SHP77 (cell line): ENCODE measurements around the gene BPIFB1.

ENCODE experiments used
- DNase-seq, 2 experiments: peaks; one replicate each; lab custom pipeline; 2025; lab: John Stamatoyannopoulos, UW

BPIFB1 gene

DNA sequence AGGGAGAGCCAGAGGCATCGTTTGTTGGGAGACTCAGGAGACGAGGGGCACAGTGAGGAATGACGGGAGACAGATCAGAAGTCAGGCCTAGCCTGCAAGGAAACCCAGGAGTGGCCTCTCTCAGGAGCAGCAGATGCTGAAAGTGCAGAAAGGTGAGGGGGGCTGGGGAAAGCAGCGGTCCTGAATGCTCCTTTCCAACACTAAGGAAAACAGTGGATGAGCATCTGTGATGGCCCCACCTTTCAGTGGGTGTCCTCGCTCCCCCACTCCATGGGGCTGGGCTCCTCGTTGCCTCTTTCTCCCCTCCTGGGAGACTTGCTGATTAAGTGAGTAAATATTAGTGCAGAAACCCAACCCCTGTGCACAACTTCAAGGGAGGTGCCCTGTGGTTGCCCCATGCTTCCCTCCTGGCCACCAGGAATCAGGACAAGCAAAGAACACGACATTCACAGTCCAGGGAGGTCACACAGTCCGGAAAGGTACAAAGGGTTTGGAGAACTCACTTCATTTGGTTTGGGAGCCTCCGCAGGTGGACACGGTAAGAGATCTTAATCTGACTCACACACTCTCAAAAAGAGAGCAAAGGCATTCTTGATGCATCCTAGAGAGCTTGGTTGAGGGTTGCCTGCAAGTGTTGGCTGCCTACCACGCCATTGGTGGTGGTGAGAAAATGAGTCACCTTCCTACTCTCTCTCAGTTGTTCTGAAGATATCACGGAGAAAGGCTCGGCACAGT, 9.7 kb upstream of the BPIFB1 start:
- DNase-seq: no peak

DNA sequence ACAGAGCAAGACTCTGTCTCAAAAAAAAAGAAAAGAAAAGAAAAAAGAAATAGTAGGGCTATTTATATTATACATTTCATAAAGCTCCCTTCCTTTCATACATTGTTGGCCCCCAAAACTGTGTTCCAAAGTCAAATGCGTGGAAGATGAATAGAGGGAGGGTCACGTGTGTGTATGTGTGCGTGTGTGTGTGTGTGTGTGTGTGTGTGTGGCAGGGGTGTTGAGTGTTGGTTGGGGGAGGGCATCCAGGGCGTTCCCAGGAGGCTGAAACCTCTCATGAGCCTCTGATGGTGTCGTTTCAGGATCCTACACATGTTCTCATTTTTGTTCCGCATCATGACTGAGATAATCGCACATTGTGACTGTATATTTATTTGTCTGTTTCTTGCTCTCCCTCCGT, 7.8 kb upstream of the BPIFB1 start:
- no peak for DNase-seq

DNA sequence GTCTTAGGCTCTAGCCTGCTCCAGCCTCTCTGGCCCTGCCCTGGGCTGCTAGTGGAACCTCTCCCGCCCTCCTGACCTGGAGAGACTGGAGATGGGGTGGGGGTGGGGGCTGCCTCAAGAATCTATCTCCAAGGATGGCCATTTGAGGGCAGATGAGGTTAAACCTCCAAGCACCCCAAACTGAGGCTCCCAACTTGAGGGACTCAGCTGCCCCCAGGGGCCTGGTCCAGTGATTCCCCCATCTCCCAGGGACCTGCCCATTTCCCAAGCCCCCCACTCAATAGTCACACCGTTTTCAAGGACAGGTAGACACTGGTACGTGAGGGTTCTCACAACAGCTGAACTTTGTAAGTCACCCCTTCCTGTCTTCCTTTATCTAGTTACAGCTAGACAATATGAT, 7.1 kb upstream of the BPIFB1 start:
- DNase-seq: no peak

DNA sequence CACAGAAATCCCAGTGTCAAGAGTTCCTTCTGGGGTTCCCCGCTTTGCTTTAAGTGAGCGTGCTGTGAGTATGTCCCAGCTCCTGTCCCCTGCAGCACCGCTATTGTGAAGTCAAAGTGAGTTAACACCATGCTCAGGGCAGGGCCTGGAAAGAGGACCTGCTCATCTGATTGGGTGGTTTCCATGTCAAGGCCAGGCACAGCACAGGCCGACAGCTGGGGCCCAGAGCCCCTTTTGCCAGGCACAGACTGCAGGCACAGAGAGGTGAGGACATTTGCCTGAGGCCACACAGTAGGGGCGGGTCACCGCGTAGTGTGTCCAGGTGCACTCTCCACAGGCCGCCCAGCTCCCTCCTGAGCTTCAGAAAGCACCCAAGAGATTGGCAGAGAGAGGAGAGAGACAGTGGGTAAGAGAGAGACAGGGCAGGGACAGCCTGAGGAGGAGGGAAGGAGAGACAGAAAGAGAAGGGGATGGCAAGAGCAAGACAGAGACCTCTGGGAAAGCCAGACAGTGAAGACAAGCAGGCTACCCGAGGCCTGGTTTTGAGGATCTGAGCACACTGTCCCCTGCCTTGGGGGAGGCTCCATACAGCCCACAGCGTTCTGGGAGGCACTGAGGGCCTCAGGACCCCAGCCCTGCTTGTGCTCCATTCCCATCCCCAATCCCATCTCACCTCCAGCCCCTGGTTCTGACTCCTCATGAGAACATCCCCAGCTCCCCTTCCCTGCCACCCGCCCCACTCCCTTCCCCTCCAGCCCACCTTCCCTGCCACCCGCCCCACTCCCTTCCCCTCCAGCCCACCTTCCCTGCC, 6.5 kb upstream of the BPIFB1 start:
- no peak for DNase-seq

DNA sequence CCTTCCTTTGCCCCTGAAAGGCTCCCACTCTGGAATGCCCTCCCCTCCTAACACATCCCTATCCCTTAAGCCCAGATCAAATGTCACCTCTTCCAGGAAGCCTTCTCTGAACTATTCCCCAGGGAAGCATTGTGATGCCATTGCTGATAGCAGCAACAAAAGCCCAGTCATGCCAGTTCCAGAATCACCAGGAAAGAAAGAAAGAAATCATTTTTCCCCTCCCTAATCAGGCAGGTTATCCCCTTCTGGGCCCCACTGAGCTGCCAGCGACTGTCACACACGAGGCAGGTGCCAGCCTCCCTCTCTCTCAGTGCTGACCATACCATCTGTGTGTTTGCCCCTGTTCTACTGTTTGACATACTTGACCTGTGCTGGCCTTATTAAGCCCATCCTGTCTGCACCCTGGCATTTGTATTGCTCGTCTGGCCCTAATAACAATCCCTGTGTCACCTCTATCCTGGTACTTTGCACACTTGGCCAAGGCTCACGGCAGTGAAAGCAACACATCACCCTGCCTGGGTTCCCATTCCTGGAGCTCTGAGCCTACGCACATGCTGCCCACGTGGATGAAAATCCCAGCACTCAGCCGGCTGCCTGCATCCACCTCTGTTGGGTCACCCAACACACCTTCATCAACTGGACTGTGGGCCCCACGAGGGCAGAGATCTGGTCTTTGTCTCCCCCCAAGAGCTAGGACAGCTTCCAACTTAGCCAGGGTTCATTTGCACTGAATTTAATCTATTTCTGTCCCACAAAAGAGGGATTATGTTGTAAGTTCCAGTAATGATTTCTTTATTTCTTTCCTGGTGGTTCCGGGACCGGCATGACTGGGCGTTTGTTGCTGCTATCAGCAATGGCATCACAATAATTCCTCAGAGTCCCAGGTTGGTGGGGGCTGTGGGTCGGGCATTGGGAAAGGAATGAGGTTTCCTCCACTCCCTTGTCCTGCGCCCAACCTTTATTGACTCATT, 5.3 kb upstream of the BPIFB1 start:
- no peak for DNase-seq

DNA sequence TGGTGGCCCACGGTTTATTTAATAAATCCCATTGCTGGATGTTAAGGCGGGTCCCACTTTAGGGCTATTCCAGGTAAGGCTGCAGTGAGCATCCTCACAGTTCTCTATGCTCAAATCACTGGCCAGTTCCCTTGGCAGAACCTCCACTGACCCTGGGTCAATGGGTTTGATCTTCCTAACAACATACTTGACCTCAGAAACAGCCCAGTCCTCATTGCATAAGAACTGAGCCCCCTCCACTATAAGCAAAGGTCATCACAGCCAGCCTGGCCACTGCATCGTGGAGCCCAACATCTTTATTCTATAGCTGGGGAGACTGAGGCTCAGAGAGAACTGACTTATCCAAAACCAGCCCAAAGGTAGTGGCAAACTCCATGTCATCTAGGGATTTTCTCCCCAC, 4.3 kb upstream of the BPIFB1 start:
- no peak for DNase-seq

DNA sequence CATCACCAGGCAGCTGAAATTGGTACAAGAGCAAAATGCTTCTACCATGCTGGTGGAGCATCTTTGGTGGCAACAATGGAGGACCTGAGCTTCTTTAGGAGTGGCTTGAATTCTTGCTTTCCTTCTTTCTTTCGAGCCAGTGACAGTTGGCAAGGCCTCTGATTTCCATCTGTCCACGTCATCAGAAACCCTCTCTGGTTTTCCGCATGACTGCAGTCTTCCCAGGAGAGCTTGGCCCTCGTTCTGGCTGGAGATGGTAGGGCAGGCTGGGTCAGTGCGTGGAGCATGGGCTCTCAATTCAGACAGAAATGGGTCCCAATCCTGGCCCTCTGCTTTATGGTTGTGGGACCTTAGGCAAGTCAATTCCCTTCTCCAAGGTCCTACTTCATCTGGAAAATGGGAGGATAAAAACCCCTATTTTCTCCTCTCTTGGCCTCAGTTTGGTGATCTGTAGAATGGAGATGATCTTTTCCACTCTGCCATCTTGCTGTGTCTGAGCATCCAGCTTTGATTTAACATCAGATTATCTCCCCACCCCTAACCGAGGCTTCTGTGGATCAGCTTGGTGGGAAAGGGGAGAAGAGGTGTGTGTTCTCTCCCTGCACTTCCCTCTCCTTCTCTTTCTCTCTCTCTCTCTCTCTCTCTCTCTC, 3.6 kb upstream of the BPIFB1 start:
- DNase-seq: no peak

DNA sequence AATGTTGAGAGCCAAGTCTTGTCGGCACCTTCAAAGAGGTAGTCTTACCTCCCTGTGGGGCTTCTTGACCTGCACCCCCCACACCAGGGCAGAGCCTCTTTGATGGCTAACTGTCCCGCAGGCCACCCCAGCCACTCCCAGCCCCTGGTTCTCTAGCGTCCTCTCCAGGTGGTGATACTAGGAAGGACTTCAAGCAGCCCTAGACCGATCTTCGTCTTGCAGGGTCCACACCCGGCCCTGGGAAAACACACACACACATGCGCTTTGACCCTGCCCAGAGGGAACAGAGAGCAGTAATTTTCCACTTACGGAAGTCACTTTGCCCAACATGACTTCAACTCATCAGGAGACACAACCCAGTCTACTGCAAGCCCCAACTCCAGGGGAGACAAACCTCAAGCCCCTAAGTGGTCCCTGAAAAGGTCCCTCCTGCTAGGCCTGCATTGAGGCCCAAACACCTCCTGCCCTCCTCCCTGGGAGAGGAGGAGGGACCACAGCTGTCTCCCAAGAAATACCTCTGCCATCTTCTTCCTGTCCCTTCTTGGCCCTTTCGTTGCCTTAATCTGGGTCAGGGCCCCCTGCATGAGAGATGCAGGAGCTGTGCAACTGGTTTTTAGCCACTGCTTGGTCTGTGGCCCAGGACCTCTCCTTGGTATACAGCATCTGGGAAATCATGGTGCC, 2.9 kb upstream of the BPIFB1 start:
- no peak for DNase-seq

DNA sequence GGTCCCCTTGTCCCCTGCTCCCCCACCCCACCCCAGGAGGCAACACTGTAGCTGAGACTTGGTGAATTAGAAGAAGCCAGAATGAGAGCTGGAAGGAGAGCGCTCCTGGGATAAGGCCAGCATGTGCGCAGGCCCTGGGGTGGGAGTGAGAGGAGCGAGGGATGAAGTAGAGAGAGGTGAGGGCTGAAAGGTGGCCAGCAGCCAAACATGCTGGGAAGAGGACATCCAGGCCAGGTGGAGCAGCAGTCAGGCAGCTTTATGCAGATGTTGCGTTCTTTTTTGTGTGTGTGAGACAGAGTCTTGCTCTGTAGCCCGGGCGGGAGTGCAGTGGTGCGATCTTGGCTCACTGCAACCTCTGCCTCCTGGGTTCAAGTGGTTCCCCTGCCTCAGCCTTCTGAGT, 2.2 kb upstream of the BPIFB1 start:
- peak in 1 of 2 experiments; percentile 20 for DNase-seq

DNA sequence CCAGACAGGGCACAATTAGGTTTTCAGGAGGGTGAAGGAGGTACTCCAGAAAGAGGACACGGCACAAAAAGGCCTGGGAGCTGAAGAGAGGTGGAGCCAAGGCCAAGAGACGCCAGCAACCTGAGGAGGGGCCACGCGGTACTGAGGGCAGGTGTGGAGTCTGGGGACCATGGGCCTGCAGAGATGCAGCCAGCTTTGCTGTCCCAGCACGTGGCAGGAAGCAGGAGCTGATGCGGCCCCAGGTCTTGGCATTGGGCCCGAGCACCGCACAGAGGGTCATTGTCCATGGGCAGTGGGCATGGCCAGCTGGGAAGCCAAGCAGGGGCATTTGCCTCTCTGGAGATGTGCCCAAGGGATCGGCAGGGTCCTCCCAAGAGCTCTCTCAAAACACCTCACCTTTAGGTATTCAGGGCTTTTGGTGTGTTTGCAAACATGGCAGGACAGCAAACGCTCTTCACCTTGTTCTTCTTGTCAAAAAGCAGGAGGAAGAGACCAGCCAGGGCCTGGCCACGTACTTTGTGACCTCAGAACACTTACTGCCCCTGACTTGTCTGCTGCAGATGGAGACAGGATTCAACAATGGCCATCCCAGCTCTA, 1.4 kb upstream of the BPIFB1 start:
- DNase-seq: no peak

DNA sequence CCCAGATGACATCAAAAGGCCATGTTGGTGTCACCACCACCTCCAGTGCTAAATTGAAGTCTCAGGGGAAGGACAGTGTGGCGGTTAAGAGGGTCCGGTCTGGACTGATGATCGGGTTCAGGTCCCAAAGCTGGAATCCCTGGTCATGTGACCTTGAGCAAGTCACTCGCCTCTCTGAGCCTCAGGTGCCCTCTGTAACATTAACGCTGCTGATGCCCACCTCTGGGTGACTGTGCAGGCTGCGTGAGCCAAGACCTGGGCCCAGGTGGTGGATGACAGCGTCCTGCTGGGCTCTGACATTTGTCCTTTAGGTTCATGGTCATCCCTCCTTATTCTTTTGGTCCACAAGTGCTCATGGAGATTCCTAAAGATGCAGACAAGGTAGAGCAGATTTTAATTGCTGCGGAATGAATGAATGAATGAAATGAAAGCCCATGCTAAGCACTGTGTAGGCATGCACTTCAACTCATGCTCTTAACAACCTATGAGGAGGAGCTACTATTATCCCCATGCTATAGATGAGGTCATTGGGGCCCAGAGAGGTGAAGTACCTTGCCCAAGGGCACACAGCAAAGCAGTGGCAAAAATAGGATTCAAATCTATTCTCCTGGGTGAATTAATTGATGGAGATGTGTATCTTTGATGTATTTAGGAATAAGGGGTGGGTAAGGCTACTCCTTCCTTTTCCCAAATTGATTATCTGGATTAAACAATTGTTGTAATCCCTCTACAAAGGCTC, 649 bp upstream of the BPIFB1 start:
- DNase-seq: no peak

DNA sequence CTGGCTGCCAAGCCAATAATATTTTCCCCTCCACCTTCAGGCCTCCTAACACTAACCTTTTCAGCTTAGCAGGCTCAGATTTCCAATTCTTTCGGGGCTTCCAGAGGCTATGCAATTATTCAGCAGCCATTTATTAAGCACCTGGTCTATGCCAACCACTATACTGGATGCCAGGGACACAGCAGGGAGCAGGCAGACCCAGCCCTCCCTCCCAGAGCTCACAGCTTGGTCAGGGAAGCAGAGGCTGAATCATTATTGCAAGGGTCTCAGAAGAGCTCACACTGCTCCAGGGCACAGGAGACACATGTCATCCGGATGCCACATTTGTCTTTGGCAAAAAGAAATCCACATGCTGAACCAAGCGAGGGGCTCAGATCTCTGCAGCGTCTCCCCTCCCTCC, 1.3 kb downstream of the BPIFB1 start:
- no peak for DNase-seq

DNA sequence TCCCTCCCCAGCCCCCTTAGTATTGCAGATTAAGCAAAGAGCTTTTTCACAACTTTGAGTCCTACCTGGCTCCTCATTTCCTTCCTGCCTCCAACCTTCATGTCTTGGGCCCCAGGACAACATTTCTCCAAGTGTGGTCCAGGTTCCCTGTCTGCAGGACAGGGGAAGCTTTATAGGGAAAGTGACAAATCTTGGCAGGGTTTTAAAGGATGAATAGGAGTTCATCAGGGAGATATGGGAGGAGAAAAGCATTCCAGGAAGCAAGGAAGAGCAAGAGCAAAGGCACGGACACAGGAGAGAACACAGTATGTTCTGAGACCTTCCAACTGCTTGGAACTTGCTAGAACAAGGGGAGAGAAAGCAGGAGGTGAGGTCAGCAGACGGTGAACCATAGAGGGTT, 1.9 kb downstream of the BPIFB1 start:
- DNase-seq: no peak

DNA sequence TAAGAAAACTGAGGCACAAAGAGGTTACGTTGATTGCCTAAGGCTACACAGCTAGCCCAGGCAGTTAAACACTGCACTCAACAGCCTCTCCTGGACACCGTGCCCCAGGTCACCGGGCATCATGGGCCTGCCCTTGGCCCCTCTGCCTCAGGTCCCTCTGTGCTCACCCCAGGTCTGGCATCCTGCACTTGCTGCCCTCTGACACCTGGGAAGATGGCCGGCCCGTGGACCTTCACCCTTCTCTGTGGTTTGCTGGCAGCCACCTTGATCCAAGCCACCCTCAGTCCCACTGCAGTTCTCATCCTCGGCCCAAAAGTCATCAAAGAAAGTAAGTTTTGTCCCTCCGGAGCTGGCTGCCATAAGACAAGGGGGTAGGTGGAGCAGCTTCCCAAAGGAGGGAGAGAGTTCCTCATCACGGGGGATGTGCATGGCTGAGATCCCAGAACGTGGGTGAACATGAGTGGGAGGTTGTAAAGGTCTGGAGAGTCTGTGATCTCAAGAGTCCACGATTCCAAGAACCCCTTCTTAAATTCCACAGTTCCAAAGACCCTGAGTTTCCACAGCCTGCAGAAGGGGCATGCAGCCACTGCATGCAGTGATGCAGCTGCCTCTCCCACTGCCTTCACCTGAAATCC, 3.0 kb downstream of the BPIFB1 start:
- DNase-seq: no peak

DNA sequence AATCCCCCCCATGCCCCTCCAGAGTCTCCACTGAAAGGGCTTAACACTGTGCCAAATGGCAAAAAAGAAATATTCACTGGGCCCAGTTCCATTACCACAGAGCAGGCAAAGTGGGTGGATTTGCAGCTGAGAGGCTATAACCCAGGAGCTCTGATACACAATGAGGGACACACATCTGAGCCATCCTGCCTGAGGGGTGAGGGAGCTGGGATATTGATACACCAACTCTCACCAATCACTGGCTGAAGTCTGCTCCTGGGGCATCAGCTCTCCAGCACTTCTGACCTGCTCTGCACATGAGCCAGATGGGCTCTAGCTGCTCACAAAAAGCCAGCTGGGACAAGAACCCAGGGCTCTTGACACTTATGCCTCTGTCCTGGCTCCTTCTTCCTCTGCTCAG, 4.9 kb downstream of the BPIFB1 start:
- no peak for DNase-seq

DNA sequence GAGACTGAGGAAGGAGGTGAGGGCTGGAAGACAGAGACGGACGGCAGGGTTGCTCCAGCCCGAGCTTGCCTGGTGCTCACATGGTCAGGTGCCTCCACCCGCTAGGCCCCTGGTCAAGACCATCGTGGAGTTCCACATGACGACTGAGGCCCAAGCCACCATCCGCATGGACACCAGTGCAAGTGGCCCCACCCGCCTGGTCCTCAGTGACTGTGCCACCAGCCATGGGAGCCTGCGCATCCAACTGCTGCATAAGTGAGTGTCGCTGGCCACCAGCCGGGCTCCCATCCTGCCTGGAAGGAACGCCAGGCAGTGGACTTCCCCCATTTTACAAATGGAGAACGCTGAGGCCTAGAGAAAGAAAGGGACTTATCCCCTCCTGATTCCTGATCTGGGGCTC, 7.8 kb downstream of the BPIFB1 start:
- DNase-seq: no peak

DNA sequence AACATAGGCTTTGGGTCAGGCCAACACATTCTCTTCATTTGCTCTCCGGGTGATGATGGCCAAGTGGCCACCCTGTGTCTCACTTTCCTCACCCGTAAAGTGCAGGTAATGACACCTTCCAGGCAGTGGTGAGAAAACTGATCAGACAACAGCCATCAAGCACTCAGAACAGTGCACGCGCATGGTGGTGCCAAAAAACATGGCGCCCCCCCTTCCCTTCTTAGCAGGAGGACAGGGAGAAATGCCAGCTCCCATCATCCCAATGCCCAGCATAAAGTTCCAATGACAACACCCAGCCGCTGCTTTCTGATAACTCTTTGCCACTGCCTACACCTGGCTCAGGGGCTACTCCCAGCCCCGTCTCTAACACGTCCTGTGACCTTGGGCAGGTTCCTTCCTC, 8.4 kb downstream of the BPIFB1 start:
- no peak for DNase-seq

DNA sequence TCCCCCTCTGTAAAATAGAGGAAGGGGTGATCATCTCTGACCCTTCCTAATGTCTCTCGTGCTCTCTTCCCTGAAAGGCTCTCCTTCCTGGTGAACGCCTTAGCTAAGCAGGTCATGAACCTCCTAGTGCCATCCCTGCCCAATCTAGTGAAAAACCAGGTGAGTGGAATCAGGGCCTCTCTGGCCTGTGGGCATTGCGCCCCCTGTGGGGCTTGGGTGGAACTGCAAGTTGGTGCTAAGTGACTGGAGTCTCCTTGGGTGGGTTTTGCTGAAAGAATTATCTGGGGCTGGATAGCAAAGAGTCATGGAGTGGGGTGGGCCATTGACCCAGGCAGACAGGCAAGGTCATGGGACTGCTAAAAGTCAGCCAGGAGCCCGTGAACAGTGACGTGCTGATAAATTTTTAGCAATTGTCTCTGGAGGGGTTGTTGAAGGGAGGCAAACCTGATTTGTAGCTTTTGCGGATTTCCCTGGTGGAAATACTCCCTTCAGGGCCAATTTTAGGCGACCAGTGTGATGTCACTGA, 8.9 kb downstream of the BPIFB1 start:
- DNase-seq: peak; percentile 8 to 59

DNA sequence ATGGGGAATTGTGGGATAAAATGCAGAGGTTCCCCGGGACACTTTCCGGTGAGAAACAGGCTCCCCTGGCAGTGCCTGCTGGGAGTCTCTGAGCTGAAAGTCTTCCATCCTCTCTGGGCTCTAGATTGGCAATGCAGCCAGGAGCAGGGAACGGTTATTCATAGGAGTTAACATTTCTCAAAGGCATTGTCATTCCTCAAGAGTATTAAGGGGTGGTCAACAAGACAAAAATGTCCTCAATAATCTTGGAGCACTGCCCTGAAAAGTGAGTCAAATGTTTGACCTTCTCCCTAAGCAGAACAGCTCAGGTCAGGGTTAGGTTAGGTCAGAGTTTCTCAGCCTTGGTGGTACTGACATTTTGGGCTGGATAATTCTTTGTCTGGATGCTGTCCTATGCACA, 13.2 kb downstream of the BPIFB1 start:
- DNase-seq: no peak

DNA sequence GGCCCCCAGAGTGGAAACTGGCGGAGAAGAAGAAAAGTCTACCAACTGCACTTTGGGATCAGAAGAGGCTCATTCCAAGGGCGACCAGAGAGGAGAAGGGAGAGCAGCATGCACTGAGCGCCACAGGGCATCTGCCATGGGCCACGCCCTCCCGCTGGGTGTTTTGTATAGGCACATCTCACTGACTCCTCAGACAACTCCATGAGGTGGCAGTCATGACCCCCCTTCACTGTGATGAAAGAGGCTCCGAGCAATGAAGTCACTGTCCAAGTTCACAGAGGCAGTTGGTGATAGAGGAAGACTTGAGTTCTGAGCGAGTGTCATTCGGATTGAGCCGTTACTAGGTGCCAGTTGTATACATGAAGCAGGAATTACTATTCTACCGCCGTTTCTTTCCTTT, 15.4 kb downstream of the BPIFB1 start:
- no peak for DNase-seq
